ENCODE results near the gene RAB38.

RAB38 gene

GRCh38 chr11:88104408-88104807 is 70.8 kb downstream of the RAB38 start:
- H3K27ac ChIP-seq, result no peak overlapping the region
- TF ChIP-seq CTCF (conservative IDR thresholded peaks at IDR 0.05), result no peak
- TF ChIP-seq ZFX (IDR thresholded peaks at IDR 0.05), result no peak

GRCh38 chr11:88103337-88104206 is 71.7 kb downstream of the RAB38 start:
- no peak for TF ChIP-seq ZFX (IDR thresholded peaks at IDR 0.05)
- peak; percentile 95 for TF ChIP-seq CTCF (conservative IDR thresholded peaks at IDR 0.05)
- H3K27ac ChIP-seq, result no peak overlapping the region

GRCh38 chr11:88102598-88102934 is 72.7 kb downstream of the RAB38 start:
- H3K27ac ChIP-seq, result no peak overlapping the region
- TF ChIP-seq ZFX (IDR thresholded peaks at IDR 0.05), result no peak
- TF ChIP-seq CTCF (conservative IDR thresholded peaks at IDR 0.05), result no peak

GRCh38 chr11:88101881-88102597 is 73.2 kb downstream of the RAB38 start:
- no peak for TF ChIP-seq CTCF (conservative IDR thresholded peaks at IDR 0.05)
- TF ChIP-seq ZFX (IDR thresholded peaks at IDR 0.05), result no peak
- H3K27ac ChIP-seq, result no peak overlapping the region

GRCh38 chr11:88100151-88100550 is 75.1 kb downstream of the RAB38 start:
- H3K27ac ChIP-seq, result no peak overlapping the region
- TF ChIP-seq ZFX (IDR thresholded peaks at IDR 0.05) (no peak), CTCF (conservative IDR thresholded peaks at IDR 0.05) (no peak)

GRCh38 chr11:88098289-88098688 is 77.0 kb downstream of the RAB38 start:
- TF ChIP-seq ZFX (IDR thresholded peaks at IDR 0.05), result no peak
- no peak for TF ChIP-seq CTCF (conservative IDR thresholded peaks at IDR 0.05)
- no peak overlapping the region for H3K27ac ChIP-seq

GRCh38 chr11:88089134-88089533 is 86.1 kb downstream of the RAB38 start:
- TF ChIP-seq CTCF (conservative IDR thresholded peaks at IDR 0.05), result no peak
- TF ChIP-seq ZFX (IDR thresholded peaks at IDR 0.05), result no peak
- H3K27ac ChIP-seq, result no peak overlapping the region

Data from C4-2B (cell line).